Fibroblast of the aortic adventitia (primary cell): Measurements from ENCODE around the gene GRIK1. TPM values are rescaled to one million over a fixed set of nuclear protein-coding genes. Genes with fewer than 3 reads are reported as not detected.

Source experiments
- DNase-seq: peaks from one replicate; pipeline ENCODE4 v3.0.0-alpha.2; 2010; ENCODE audit warnings: low read depth
- H3K4me3 ChIP-seq: 2 replicates; pipeline ENCODE4 v1.5.1; 2011; ENCODE audit warnings: low read depth, mild to moderate bottlenecking, control low read depth, low read length, moderate library complexity
- CTCF ChIP-seq: IDR thresholded peaks from 2 replicates; pipeline ENCODE4 v1.5.1; 2011; ENCODE audit warnings: mild to moderate bottlenecking, low read length, control low read depth, inconsistent platforms; ENCODE audit not compliant: insufficient read depth
- total RNA-seq: library from RNA; depleted of rRNA; stranded (reverse); fragments of >200 nt; gene quantifications from 2 replicates; pipeline ENCODE4 v1.2.3, GENCODE V29; 2012; ENCODE audit warnings: low replicate concordance

Gene GRIK1
- total RNA-seq, 1 donor = 0.81 TPM

- no peak for TF ChIP-seq CTCF
- H3K4me3 ChIP-seq = no peak overlapping the region
Observed at GRCh38 chr21:29669416-29669815, 270.4 kb downstream of the GRIK1 start.

GRCh38 chr21:29667651-29668050 lies 272.1 kb downstream of the GRIK1 start:
- no peak for TF ChIP-seq CTCF

More at GRCh38 chr21:29669416-29669815, 270.4 kb downstream of the GRIK1 start:
- no peak for DNase-seq

GRCh38 chr21:29664615-29665014 lies 275.2 kb downstream of the GRIK1 start:
- DNase-seq = no peak
- no peak for TF ChIP-seq CTCF
- no peak overlapping the region for H3K4me3 ChIP-seq

More at GRCh38 chr21:29667651-29668050, 272.1 kb downstream of the GRIK1 start:
- no peak for DNase-seq
- H3K4me3 ChIP-seq = no peak overlapping the region

GRCh38 chr21:29661672-29662442 lies 277.9 kb downstream of the GRIK1 start:
- DNase-seq = no peak
- H3K4me3 ChIP-seq = no peak overlapping the region
- no peak for TF ChIP-seq CTCF

- DNase-seq = no peak
- no peak overlapping the region for H3K4me3 ChIP-seq
- TF ChIP-seq CTCF = no peak
Observed at GRCh38 chr21:29660047-29660720, 279.6 kb downstream of the GRIK1 start.

GRCh38 chr21:29658934-29659203 lies 280.9 kb downstream of the GRIK1 start:
- no peak for DNase-seq
- no peak overlapping the region for H3K4me3 ChIP-seq
- no peak for TF ChIP-seq CTCF
